ENCODE data around the gene MYO16.

The MYO16 gene

GRCh38 chr13:108958013-108958376, 328.6 kb downstream of the MYO16 start:
- Histone ChIP-seq H3K9me3 (ENCODE audit: control insufficient read depth, insufficient read depth, low read depth, low read length) (no peaks in the 10 kb centered on the region), H3K27ac (ENCODE audit: extremely low read depth, low read depth, low read length) (no peak overlapping the region), H3K4me3 (ENCODE audit: low read depth, low read length) (no peak overlapping the region), H3K36me3 (ENCODE audit: control insufficient read depth in 2 of 2, insufficient read depth in 1 of 2, low read length in 2 of 2) (no peaks in the 10 kb centered on the region), H3K4me1 (ENCODE audit: control insufficient read depth, insufficient read depth, low read length) (no peaks in the 10 kb centered on the region)
- ChIA-PET POLR2A (no interaction called here), CTCF (interaction anchor here (0.7 kb wide), 1 partner anchor 929 kb away, joined by 3 read pairs; no protein-coding TSS in a partner anchor)
- TF ChIP-seq ZBTB21 (tag by site-specific recombination; IDR thresholded peaks at IDR 0.05) (no peak), ZNF311 (tag by site-specific recombination; IDR thresholded peaks at IDR 0.05; ENCODE audit: borderline replicate concordance) (no peak), ZBTB8A (tag by site-specific recombination; IDR thresholded peaks at IDR 0.05) (no peak), ZNF248 (tag by site-specific recombination; IDR thresholded peaks at IDR 0.05) (no peak), ZBTB17 (tag by site-specific recombination; IDR thresholded peaks at IDR 0.05) (no peak), ZNF292 (tag by site-specific recombination; IDR thresholded peaks at IDR 0.05; ENCODE audit: borderline replicate concordance, low read depth) (no peak), ZNF362 (tag by site-specific recombination; IDR thresholded peaks at IDR 0.05) (no peak), RBAK (tag by site-specific recombination; IDR thresholded peaks at IDR 0.05) (no peak), ZNF654 (tag by site-specific recombination; IDR thresholded peaks at IDR 0.05; ENCODE audit: low read depth) (no peak), ZNF398 (tag by site-specific recombination; IDR thresholded peaks at IDR 0.05) (no peak), ZNF830 (tag by site-specific recombination; IDR thresholded peaks at IDR 0.05; ENCODE audit: low read depth) (no peak), ZNF501 (tag by site-specific recombination; IDR thresholded peaks at IDR 0.05) (no peak), MEIS1 (CRISPR knock-in tag; IDR thresholded peaks at IDR 0.05; ENCODE audit: borderline replicate concordance) (no peak)

- Histone ChIP-seq H3K36me3 (ENCODE audit: control insufficient read depth in 2 of 2, insufficient read depth in 1 of 2, low read length in 2 of 2) (no peaks in the 10 kb centered on the region), H3K9me3 (ENCODE audit: control insufficient read depth, insufficient read depth, low read depth, low read length) (no peaks in the 10 kb centered on the region), H3K4me3 (ENCODE audit: low read depth, low read length) (no peak overlapping the region), H3K27ac (ENCODE audit: extremely low read depth, low read depth, low read length) (no peak overlapping the region), H3K4me1 (ENCODE audit: control insufficient read depth, insufficient read depth, low read length) (no peaks in the 10 kb centered on the region)
- TF ChIP-seq ZNF544 (tag by site-specific recombination; IDR thresholded peaks at IDR 0.05) (no peak), ZNF335 (tag by site-specific recombination; conservative IDR thresholded peaks at IDR 0.05) (no peak), MYNN (tag by site-specific recombination; IDR thresholded peaks at IDR 0.05; ENCODE audit: borderline replicate concordance) (no peak), HOXD13 (CRISPR knock-in tag; IDR thresholded peaks at IDR 0.05; ENCODE audit: borderline replicate concordance) (no peak), ZNF280C (tag by site-specific recombination; IDR thresholded peaks at IDR 0.05) (no peak)
- POLR2A ChIA-PET, result no interaction called here
- CTCF ChIA-PET, result no interaction called here
These were observed 329.8 kb downstream of the MYO16 start for GRCh38 chr13:108959234-108959633.

- POLR2A ChIA-PET, result no interaction called here
- TF ChIP-seq KLF9 (tag by site-specific recombination; IDR thresholded peaks at IDR 0.05; ENCODE audit: low read depth) (no peak), ZBTB6 (tag by site-specific recombination; IDR thresholded peaks at IDR 0.05) (no peak), ZNF843 (tag by site-specific recombination; IDR thresholded peaks at IDR 0.05) (no peak), GLI2 (tag by site-specific recombination; IDR thresholded peaks at IDR 0.05; ENCODE audit: borderline replicate concordance, low read depth) (no peak), ZNF561 (tag by site-specific recombination; IDR thresholded peaks at IDR 0.05; ENCODE audit: borderline replicate concordance) (no peak), ZBTB17 (tag by site-specific recombination; IDR thresholded peaks at IDR 0.05) (no peak), ZXDB (tag by site-specific recombination; IDR thresholded peaks at IDR 0.05) (no peak), HOXA7 (CRISPR knock-in tag; IDR thresholded peaks at IDR 0.05; ENCODE audit: borderline replicate concordance) (no peak), TCF7L2 (IDR thresholded peaks at IDR 0.05; ENCODE audit: borderline replicate concordance, low read depth, low read length) (no peak), ZFP41 (tag by site-specific recombination; IDR thresholded peaks at IDR 0.05; ENCODE audit: borderline replicate concordance) (no peak)
These were observed 330.6 kb downstream of the MYO16 start for GRCh38 chr13:108960006-108960405.

More at GRCh38 chr13:108960006-108960405, 330.6 kb downstream of the MYO16 start:
- no peaks in the 10 kb centered on the region for H3K4me1 ChIP-seq (ENCODE audit: control insufficient read depth, insufficient read depth, low read length)
- no peaks in the 10 kb centered on the region for H3K36me3 ChIP-seq (ENCODE audit: control insufficient read depth in 2 of 2, insufficient read depth in 1 of 2, low read length in 2 of 2)
- CTCF ChIA-PET, result interaction anchor here (0.6 to 1.9 kb wide), 2 partner anchors 9 to 1156 kb away, joined by 3 to 7 read pairs; no protein-coding TSS in a partner anchor
- H3K27ac ChIP-seq (ENCODE audit: extremely low read depth, low read depth, low read length), result no peak overlapping the region
- no peak overlapping the region for H3K4me3 ChIP-seq (ENCODE audit: low read depth, low read length)
- no peaks in the 10 kb centered on the region for H3K9me3 ChIP-seq (ENCODE audit: control insufficient read depth, insufficient read depth, low read depth, low read length)

Measured in HEK293 (cell line).